Neural progenitor cell (in vitro differentiated cells): Measurements from ENCODE around the gene PPP2R3A.

Experiments
- CTCF ChIP-seq: fragments of 200-600 bp; sonication (generic); IDR thresholded peaks from 2 replicates; pipeline ENCODE4 v1.5.1; 2017; ENCODE audit warnings: antibody characterized with exemption, mild to moderate bottlenecking
- EZH2 ChIP-seq: fragments of 200-600 bp; sonication (generic); IDR thresholded peaks from 2 replicates; pipeline ENCODE4 v1.6.1; 2017; ENCODE audit warnings: antibody characterized with exemption, mild to moderate bottlenecking, moderate library complexity
- EZH2phosphoT487 ChIP-seq: fragments of 200-600 bp; sonication (generic); IDR thresholded peaks from 2 replicates; pipeline ENCODE4 v1.6.1; 2017; ENCODE audit warnings: antibody characterized with exemption

- no peak for TF ChIP-seq CTCF
- no peak for TF ChIP-seq EZH2phosphoT487
- no peak for TF ChIP-seq EZH2
These were observed 110.3 kb downstream of the PPP2R3A start for GRCh38 chr3:136075811-136076210.
